AG09309 (cell line): Measurements from ENCODE around the gene MND1.
"Not testable (repeated sequence)": the region's sequence is repeated elsewhere in the genome, so short reads cannot be mapped to it uniquely, and the experiment has no call there.

ENCODE experiments used
- DNase-seq: peaks from one replicate; pipeline ENCODE4 v3.0.0-alpha.2; 2010; ENCODE audit warnings: low read depth
- H3K4me3 ChIP-seq: 2 replicates; pipeline ENCODE4 v1.5.1; 2011; ENCODE audit warnings: mild to moderate bottlenecking, low read depth, low read length, moderate library complexity; ENCODE audit not compliant: control insufficient read depth
- TF ChIP-seq, protein P1 (sequence below): IDR thresholded peaks from 2 replicates; pipeline ENCODE4 v1.5.1; 2011; ENCODE audit warnings: mild to moderate bottlenecking, low read depth, low read length, inconsistent platforms; ENCODE audit not compliant: insufficient read depth, control insufficient read depth; ENCODE audit errors: missing control alignments

MND1 gene

DNA sequence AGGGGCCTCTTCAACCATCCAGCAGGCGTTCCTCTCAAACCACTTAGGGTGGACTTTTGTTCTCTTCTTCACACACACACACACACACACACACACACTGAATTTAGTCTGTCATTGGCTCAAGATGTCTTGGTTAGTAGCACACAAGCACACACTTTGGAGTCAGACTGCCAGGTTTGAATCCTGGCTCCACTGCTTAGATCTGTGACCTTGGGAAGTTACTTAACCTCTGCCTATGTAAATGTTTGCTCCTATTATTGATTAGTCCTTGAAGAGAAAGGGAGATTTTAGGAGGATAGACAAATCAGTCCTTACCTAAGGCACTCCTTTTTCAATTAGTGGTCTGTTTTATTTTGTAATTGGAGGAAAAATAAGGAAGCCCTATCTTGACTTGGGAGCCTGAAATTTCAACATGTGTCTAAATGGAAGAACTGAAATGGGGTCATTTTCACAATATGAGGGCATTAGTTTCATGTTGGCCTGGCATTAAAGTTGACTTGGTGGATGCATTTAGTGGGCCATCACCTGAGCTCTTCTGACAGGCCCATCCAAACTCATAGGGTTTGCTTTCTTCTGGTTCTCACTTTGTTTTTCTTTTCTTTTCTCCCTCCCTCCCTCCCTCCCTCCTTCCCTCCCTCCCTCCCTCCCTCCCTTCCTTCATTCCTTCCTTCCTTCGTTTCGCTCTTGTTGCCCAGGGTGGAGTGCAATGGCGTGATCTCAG, 108.3 kb downstream of the MND1 start:
- TF ChIP-seq, protein P1, sequence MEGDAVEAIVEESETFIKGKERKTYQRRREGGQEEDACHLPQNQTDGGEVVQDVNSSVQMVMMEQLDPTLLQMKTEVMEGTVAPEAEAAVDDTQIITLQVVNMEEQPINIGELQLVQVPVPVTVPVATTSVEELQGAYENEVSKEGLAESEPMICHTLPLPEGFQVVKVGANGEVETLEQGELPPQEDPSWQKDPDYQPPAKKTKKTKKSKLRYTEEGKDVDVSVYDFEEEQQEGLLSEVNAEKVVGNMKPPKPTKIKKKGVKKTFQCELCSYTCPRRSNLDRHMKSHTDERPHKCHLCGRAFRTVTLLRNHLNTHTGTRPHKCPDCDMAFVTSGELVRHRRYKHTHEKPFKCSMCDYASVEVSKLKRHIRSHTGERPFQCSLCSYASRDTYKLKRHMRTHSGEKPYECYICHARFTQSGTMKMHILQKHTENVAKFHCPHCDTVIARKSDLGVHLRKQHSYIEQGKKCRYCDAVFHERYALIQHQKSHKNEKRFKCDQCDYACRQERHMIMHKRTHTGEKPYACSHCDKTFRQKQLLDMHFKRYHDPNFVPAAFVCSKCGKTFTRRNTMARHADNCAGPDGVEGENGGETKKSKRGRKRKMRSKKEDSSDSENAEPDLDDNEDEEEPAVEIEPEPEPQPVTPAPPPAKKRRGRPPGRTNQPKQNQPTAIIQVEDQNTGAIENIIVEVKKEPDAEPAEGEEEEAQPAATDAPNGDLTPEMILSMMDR: no peak
- no peak overlapping the region for H3K4me3 ChIP-seq
- DNase-seq: no peak

DNA sequence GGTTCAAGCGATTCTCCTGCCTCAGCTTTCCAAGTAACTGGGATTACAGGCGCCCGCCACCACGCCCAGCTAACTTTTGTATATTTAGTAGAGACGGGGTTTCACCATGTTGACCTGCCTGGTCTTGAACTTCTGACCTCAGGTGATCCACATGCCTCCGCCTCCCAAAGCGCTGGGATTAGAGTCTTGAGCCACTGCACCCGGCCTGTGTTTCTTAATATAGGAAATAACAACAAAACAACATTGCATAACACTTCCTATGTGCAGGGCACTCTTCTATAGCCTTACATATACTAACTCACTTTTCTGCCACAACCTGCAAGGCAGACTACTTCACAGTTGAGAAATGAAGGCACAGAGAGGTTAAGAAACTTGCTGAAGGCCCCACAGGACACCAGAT, 108.9 kb downstream of the MND1 start:
- no peak overlapping the region for H3K4me3 ChIP-seq
- TF ChIP-seq, protein P1: no peak
- no peak for DNase-seq

DNA sequence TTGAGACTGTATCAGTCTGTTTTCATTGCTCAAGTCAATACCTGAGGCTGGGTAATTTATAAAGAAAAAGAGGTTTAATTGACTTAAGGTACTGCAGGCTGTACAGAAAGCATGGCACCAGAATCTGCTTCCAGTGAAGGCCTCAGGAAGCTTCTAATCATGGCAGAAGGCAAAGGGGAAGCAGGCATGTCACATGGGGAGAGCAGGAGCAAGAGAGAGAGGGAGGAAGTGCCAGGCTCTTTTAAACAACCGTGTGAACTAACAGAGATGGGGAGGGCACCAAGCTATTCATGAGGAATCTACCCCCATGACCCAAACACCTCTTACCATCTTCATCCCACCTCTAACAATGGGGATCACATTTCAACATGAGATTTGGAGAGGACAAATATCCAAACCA, 114.5 kb downstream of the MND1 start:
- DNase-seq: no peak
- H3K4me3 ChIP-seq: no peak overlapping the region
- TF ChIP-seq, protein P1: no peak

DNA sequence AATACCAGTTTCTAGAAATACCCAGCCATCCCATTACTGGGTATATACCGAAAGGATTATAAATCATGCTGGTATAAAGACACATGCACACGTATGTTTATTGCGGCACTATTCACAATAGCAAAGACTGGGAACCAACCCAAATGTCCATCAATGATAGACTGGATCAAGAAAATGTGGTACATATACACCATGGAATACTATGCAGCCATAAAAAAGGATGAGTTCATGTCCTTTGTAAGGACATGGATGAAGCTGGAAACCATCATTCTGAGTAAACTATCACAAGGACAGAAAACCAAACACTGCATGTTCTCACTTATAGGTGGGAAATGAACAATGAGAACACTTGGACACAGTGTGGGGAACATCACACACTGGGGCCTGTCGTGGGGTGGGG, 117.1 kb downstream of the MND1 start:
- not testable (repeated sequence) for DNase-seq, H3K4me3 ChIP-seq

DNA sequence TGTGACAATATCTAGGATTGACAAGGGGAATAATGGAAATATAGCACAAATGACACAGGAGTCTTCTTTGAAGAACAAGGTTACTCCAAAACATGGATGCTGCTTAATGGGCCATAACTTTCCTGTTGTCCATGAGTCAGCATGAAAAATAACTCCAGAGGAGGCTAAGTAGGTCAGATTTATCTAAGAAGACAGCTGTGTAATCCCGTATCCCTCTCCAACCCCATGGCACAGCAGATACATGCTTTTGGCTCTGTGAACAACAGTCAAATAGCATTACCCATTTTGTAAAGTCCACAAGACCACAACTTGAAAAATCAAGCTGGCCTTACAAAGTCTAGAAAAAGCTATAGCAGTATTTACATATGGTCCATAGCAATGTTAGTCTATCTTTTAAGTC, 119.6 kb downstream of the MND1 start:
- no peak for DNase-seq
- no peak overlapping the region for H3K4me3 ChIP-seq
- TF ChIP-seq, protein P1: no peak
